HG03135 (cell line): Measurements from ENCODE around the gene PBX1.
A peak's percentile ranks its signal among the peaks of the same experiment; 100 is the strongest.

Experiments used
- ATAC-seq: cut with Tn5 transposase; IDR thresholded peaks from one replicate; pipeline ENCODE4 v1.9.1; 2021; ENCODE audit warnings: mild to moderate bottlenecking, moderate library complexity; ENCODE audit not compliant: unreplicated experiment

The PBX1 gene

GRCh38 chr1:164713456-164714207 lies 154.6 kb downstream of the PBX1 start:
- no peak for ATAC-seq

DNA sequence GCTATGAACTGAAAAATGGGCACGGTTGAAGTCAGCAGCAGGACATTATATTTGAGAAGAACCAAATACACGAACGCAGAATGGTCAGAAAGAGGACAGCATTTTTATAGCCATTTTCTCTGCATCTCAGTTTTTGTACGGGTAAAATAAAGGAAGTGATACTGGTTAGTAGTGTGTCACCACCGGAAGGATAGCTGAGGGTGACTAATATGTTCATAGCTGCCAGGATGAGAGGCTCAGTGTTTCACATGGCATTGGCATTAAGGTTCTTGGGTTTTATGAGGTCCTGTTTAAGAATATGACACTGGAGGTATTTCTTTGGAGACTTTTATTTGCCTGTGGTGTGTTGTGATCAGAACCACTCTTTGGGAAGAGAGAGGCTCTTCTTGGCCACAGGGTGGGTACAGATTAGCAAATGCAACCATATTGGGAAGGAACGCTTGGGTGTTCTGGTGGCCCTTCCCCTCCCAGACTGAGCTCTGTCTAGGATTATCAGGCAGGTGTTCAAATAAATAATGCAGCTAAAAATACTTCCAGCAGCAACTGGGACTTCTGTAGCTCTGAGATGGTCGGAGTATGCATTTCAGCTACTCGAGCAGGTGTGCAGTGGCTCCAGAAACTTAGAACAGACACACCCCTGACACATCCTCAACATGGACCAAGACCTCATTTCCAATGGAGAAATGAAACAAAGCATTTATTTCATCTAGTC lies 158.2 kb downstream of the PBX1 start:
- ATAC-seq, result peak; percentile 60

GRCh38 chr1:164718821-164719220 lies 159.8 kb downstream of the PBX1 start:
- ATAC-seq, result no peak

GRCh38 chr1:164719676-164720439 lies 160.9 kb downstream of the PBX1 start:
- no peak for ATAC-seq

DNA sequence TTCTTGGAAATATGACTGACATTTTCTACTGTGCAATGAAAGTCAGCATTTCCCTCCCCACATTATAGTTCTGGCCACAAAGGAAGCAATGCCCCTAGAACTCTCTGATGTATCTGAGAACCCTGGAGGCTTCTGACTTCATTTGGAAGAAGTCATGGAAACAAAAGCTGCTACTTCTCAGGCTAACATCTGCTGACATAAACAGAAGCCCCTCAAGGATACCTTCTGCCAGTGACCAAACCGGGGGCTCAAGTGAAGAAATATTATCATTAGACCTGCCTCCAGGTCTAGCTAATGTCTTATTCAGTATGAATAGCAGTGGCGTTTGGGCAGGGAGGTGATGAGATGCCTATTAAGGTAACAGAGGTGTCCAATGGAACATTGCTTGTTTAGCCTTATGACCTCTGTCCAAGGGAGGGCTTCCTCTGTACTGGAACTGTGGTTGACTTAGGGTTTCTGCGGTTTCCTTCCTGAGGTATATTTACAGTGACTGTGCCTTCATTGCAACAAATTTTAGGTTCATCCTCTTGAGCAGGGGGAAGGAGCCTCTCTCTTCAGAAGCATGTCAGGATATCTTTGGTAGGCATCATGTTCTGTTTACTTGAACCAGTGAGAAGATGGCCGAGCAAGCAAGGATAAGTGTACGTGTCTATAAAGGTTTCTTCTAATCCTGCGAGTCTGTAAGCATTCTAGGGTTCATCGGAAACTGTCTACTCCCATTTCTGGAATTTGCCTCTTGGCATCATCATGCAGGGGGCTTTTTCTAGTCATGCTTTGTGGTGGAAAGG lies 161.7 kb downstream of the PBX1 start:
- ATAC-seq, result no peak

- no peak for ATAC-seq
Measured at GRCh38 chr1:164721228-164721496, 162.2 kb downstream of the PBX1 start.

- ATAC-seq, result no peak
Measured at GRCh38 chr1:164723296-164723798, 164.4 kb downstream of the PBX1 start.

DNA sequence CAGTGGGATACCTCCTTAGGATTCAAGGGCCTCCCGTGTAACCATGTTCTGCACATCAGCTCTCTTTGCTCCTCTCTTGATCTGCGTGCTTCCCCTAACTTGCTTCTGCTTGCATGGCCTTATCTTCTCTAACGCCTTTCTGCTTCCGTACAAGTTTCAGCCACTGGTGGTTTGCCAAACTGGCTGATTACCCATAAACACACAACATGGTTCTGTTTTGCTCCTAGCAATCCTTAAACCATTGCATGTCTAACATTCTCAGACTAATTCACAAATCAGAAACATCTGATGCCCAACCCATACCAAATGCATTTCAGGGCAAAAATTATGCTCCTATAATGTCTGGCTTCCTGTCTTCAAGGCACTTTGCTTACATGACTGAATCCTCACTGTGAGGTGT lies 166.4 kb downstream of the PBX1 start:
- no peak for ATAC-seq

- ATAC-seq, result no peak
Measured at GRCh38 chr1:164726235-164726634, 167.3 kb downstream of the PBX1 start.

DNA sequence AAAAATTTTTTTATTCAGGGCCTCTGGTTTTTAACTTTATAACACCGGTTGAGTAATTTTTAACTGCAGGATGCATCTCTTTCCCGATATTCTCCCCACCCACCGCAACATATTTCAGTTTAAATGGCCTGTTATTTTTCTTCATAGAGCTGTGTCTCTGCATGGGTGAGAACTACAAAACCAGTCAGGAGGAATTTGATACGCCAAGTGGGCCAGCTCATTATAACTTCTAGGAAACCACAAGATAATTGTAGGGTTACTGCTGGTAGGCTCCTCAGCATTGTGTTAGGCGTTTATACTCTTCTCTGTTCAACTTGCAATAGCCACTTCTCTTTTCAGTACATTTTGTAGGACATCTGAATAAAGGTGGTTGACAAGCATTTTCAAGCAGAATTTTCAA lies 169.7 kb downstream of the PBX1 start:
- no peak for ATAC-seq

DNA sequence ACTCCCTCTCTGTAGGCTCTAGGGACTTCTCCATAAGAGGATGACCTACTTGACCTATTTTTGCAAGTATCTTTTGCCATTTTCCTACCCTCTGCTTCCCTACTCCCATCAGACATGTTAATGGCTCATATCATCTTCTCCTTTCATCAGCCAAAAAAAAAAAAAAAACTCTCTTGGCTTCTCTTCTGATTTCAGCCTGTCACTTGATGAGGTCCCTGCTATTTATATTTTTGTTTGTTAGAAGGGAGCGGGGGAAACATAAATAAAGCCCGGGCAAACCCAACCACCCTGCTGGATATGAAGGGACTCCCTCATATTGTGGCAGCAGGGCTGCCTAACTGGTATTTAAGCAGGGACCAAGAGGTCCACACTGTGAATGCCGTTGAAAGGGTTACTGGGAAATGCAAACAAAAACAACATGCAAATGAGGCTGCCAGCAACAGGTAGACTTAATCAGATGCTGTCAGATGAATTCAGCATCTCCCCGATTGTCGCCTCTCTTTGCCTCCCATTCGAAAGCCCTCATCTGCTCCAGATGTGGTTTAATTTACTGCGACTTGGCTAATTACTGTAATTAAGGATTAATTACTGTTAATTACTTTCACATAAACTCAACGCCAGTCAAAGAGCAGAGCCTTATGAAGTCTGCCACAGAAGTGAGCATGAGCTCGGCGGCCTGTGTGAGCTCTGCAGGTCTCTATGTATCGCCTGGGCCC lies 172.3 kb downstream of the PBX1 start:
- no peak for ATAC-seq

DNA sequence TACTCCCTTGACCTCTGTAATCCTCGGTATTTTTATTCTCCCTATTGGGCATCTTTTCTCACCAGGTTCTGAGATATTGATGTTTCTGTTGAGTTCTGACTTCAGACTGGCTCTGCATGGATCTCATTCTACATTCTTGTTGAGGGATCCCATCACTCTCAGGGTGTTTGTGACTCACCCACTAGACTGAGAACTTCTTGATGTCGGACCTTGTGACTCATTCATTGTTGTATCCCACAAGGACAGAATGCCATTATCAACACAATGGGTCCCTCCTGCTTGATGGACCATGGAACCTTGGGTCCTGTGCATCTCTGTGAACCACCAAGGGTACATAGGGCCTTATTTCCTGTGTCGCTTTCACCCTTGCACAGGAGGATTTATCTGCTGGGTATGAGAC lies 174.1 kb downstream of the PBX1 start:
- ATAC-seq, result no peak

- ATAC-seq, result no peak
Measured at GRCh38 chr1:164733734-164734133, 174.8 kb downstream of the PBX1 start.

DNA sequence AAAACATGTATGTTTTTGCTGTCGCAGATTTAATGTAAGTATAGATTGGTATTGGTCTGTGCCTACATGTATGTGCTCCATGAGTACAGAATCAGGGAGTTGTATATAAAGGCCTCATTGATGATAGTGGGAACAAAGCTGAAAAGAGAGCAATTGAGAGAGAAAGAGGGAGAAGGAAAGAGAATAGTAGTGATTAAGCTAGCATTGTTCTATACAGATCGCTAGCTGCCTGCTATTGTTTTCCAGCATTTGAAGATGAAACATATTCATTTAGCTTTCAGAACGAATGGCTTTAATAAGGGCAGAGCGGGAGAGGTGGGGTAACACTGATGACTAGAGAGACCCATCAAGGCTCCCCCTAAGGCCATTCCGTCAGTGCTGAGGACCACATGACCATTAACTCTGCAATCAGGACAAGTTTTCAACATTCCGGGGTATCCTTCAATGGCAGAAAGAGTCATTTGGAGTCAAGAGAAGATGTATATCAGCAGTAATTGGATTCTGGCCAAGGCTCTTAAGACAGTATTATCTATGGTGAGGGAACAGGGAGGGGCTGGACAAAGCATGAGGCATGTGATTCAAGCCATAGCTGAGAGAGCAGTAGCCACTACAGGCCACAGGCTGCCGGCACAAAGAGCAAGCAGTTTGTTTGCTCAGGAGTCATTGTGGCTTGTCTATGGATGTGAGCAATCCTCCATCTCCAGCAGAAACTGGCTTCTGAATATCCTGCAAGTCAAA lies 176.5 kb downstream of the PBX1 start:
- ATAC-seq, result no peak

- ATAC-seq, result no peak
Measured at GRCh38 chr1:164736137-164736536, 177.2 kb downstream of the PBX1 start.

DNA sequence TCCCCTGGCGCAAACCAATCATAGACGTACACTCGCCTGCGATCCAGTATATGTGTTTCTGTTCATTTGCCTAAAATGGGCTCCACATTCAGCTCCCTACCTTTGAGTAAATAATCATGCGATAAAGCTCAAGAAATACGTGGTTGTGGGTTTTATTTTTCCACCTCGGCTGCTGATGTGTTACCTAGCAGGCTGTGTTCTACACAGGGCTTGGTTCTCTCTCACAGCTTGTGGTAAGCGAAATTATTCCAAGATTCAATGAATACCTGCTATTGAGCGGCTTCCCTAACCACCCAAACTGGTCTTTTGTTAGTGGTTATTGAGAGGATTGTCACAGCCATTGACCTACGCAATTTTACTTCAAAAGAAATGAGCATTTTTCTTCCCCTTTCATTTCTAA lies 180.2 kb downstream of the PBX1 start:
- no peak for ATAC-seq

DNA sequence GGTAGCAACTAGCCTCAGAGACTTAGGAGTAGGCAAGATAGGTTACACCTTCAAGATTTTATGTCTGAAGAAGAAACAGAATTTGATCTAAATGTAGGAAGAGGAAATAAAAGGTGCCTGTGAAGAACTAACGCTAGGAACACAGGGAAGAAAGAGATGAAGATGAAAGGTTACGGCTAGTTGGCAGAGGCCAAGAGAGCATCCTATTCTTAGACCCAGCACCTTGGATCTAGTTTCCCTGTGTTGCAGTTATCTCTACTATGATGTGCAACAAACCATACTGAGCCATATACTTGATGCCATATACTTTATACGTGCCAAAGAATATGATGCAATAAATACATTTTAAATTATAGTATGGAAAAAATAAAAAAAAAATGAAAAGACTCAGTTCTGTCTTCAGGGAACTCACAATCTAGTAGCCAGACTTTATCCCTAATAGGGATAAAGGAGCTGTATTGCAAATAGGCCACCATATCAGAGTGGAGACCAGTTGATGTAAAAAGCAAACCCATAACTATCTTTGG lies 181.1 kb downstream of the PBX1 start:
- ATAC-seq, result no peak

DNA sequence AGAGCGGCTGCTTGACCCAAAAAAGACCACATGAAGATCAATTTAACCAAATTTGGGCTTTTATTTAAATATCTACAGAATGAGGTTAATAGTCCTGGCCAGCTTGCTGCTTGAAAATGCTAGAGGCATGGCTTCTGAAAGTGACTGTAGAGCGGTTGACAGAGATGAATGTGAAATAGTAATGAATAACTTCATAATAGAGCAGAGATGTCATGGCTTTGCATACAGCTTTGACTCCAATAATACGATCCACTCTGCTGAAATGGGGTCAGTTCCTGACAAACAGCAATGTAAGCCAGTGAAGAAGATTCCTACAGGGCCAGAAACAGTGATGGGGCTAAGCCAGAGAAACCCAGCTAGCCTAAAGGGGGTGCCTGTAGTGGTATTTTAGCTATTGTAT lies 183.8 kb downstream of the PBX1 start:
- no peak for ATAC-seq

DNA sequence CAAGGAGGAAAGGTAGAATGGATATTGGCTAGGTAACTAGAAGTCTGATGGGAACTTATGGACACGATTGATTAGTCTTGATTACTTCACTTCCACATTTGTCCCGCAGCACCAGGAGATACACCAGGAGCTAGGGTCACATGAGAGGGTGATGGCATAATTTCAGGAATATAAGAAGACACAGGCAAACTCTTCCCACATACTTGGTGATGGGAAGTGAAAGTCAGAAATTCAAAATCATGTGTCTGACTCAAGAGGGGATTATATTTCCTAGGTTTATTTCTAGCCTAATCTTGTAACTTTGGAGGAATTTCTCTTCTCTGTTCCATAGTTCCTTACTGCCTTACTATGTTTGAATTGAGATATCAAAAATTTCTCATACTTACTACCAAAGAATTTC lies 185.0 kb downstream of the PBX1 start:
- no peak for ATAC-seq

DNA sequence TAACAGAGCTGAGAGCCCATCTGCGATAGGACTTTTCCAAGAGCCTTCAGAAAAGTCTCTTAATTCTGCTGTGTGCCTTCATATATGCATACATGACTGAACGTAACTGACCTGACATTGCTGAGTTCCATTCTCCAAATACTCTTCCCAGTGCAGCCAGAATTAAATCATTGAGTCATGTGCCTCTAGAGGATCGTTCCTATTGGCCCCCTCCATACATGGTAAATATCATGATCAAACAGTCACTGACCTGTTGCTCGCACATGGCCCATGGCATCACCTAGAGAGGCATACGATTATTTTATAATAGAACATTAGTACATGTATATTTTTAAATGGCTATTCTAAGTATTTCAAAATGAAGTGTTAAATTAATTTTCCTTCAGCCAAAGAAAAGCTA lies 186.8 kb downstream of the PBX1 start:
- no peak for ATAC-seq
